Spleen (tissue), 13 donors: ENCODE data around the gene C16orf54. TPM values are rescaled to one million over a fixed set of nuclear protein-coding genes. Genes with fewer than 3 reads are reported as not detected.
A peak's percentile ranks its signal among the peaks of the same experiment; 100 is the strongest.
"Not testable (repeated sequence)": the region's sequence is repeated elsewhere in the genome, so short reads cannot be mapped to it uniquely, and the experiment has no call there.

Experiments used
- DNase-seq: peaks from one replicate; pipeline ENCODE4 v3.0.0-alpha.2; 2020
- H3K27ac ChIP-seq, 8 donors: fragments of 200-600 bp; sonication (generic) in 7 of 8; 1 replicate in 4 of 8; 2 replicates in 4 of 8; pipeline versions ENCODE4 v1.5.0 to v1.8.0; 2016 to 2021; ENCODE audit warnings: inconsistent platforms in 4 of 8, mild to moderate bottlenecking in 4 of 8, moderate library complexity in 1 of 8
- H3K27me3 ChIP-seq, 7 donors: fragments of 200-600 bp; sonication (generic) in 6 of 7; replicated peaks in 1 of 7; 1 replicate in 4 of 7; 2 replicates in 3 of 7; pipeline versions ENCODE4 v1.5.0 to v1.8.0; 2016 to 2021; ENCODE audit warnings: inconsistent platforms in 3 of 7, mild to moderate bottlenecking in 1 of 7
- H3K36me3 ChIP-seq, 6 donors: fragments of 200-600 bp; sonication (generic) in 5 of 6; 1 replicate in 4 of 6; 2 replicates in 2 of 6; pipeline versions ENCODE4 v1.5.0 to v1.8.0; 2016 to 2021; ENCODE audit warnings: inconsistent platforms in 2 of 6
- H3K4me1 ChIP-seq, 6 donors: fragments of 200-600 bp; sonication (generic) in 5 of 6; 1 replicate in 3 of 6; 2 replicates in 3 of 6; pipeline versions ENCODE4 v1.5.0 to v1.8.0; 2016 to 2021; ENCODE audit warnings: inconsistent platforms in 3 of 6
- H3K4me3 ChIP-seq, 8 donors: fragments of 200-600 bp; sonication (generic) in 7 of 8; 1 replicate in 4 of 8; 2 replicates in 4 of 8; pipeline versions ENCODE4 v1.5.0 to v1.8.0; 2016 to 2021; ENCODE audit warnings: inconsistent platforms in 4 of 8, mild to moderate bottlenecking in 4 of 8, moderate library complexity in 2 of 8
- H3K9me3 ChIP-seq, 8 donors: fragments of 200-600 bp; sonication (generic) in 7 of 8; 1 replicate in 4 of 8; 2 replicates in 4 of 8; pipeline versions ENCODE4 v1.5.0 to v1.8.0; 2016 to 2021; ENCODE audit warnings: inconsistent platforms in 4 of 8
- POLR2A ChIP-seq, 3 donors: fragments of 450-650 bp; IDR thresholded peaks; one replicate each; pipeline ENCODE4 v1.5.1; 2017; ENCODE audit warnings: antibody characterized with exemption in 3 of 3, mild to moderate bottlenecking in 1 of 3
- POLR2AphosphoS5 ChIP-seq, 3 donors: sonication (generic); formaldehyde crosslinking; IDR thresholded peaks; one replicate each; pipeline ENCODE4 v1.5.1; 2017; ENCODE audit warnings: antibody characterized with exemption in 3 of 3
- WGBS, 5 donors: extraction: QIAGEN DNeasy Blood & Tissue Kit in 3 of 5; methylation state at CpG; one replicate each; pipeline versions ENCODE4 v1.1.5 to v1.1.7; 2013 to 2018; 5-methylcytosine and 5-hydroxymethylcytosine counted together
- intact Hi-C: fragments of 100-400 bp; cut with DNase I; formaldehyde crosslinking; loops from one replicate; pipeline ENCODE4 v1.15.0; 2023; ENCODE audit warnings: low total_unique reads
- long read RNA-seq, 2 donors: transcript quantifications; one replicate each; lab custom pipeline, GENCODE V29; 2026
- polyA plus RNA-seq, 3 donors: library from polyadenylated mRNA; stranded (reverse); fragments of 200-250 nt; gene quantifications; one replicate each; pipeline ENCODE4 v1.2.1, GENCODE V29; 2013
- total RNA-seq, 7 donors: library from RNA; depleted of rRNA in 3 of 7; stranded (reverse); fragments of >200 nt in 3 of 7; fragmentation: NEBNext Ultra II Directional in 4 of 7; extraction: Animal tissue kit (Norgen Biotek cat#: 25700) in 4 of 7; gene quantifications; one replicate each; pipeline versions ENCODE4 v1.1.0 to v1.2.1, GENCODE V29; 2016 to 2021
- TF ChIP-seq, protein P1 (sequence below), 11 experiments: fragments of 200-600 bp in 7 of 11; fragments of 450-650 bp in 4 of 11; sonication (generic) in 4 of 11; IDR thresholded peaks in 8 of 11; conservative IDR thresholded peaks in 3 of 11; 1 replicate in 7 of 11; 2 replicates in 4 of 11; pipeline versions ENCODE4 v1.4.0 to v1.8.0; 2016 to 2021; ENCODE audit warnings: antibody characterized with exemption in 11 of 11, inconsistent platforms in 4 of 11, mild to moderate bottlenecking in 1 of 11
- donor health status: healthy with polysubstance abuse.
- donor health status: DM: no; HTN: no; CAD: no; lungs with moderate emphysema.
- donor health status: DM: no; HTN: no; CAD: no.
- donor health status: Bipolar disorder and iron deficiency.
- donor health status: healthy.
- donor health status: DM: no; HTN: no; CAD: no.
- donor health status: DM: yes; HTN: yes; CAD: no.

Gene C16orf54
- total RNA-seq (10 to 100 TPM; 34.5 to 46.0 (median 40.5) TPM), polyA plus RNA-seq (10 to 100 TPM; 15.6 to 21.0 (median 16.6) TPM)
- long read RNA-seq, donor 1 = 0 reads
- long read RNA-seq, donor 2 = 0 reads

DNA sequence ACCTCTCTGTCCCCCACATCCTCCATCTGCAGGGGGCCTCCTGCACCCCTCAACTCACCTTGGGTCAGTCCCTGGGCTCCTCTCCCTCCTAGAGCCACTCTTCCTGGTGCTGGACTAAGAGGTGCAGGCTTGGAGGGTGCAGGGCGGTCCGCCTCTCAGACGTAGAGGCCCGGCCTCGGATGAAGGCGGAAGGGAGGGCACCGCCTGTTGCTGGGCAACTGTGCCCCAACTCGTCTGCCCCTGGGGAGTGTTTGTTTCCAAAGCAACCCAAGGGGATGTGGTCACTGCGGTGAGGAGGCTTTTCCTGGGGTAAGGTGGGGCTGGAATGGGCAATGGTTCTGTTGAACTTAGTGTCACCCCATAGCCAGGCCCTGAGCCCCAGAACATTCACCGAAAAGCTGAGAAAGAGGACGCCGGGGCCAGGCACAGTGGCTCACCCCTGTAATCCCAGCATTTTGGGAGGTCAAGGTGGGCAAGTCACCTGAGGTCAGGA is at the start of gene C16orf54:
Gene C16orf54, minus strand, starts transcription at position 138 of the 493 bp plus-strand sequence. CDS start 1,039 bp downstream, outside the sequence.
- 10 to 34% (median 24%) methylated on average over 3 to 12 of the region's 12 CpGs for WGBS, 5 donors
- Histone ChIP-seq H3K27ac (peak within 1 kb of the TSS; percentile 78 to 96 (median 89)), H3K36me3 (peaks cover 0 to 52% (median 14%) of the 10 kb centered on the region in 6 donors), H3K4me3 (peak within 1 kb of the TSS; percentile 58 to 98 (median 82)), H3K27me3 (no peaks in the 10 kb centered on the region), H3K4me1 (peaks cover 22 to 87% (median 53%) of the 10 kb centered on the region in 6 donors), H3K9me3 (no peaks in the 10 kb centered on the region)
- DNase-seq = peak; percentile 99
- intact Hi-C loops = no loop called here
- TF ChIP-seq POLR2A (IDR thresholded peaks at IDR 0.05) = peak in 1 of 3 donors; percentile 14
- TF ChIP-seq, protein P1, sequence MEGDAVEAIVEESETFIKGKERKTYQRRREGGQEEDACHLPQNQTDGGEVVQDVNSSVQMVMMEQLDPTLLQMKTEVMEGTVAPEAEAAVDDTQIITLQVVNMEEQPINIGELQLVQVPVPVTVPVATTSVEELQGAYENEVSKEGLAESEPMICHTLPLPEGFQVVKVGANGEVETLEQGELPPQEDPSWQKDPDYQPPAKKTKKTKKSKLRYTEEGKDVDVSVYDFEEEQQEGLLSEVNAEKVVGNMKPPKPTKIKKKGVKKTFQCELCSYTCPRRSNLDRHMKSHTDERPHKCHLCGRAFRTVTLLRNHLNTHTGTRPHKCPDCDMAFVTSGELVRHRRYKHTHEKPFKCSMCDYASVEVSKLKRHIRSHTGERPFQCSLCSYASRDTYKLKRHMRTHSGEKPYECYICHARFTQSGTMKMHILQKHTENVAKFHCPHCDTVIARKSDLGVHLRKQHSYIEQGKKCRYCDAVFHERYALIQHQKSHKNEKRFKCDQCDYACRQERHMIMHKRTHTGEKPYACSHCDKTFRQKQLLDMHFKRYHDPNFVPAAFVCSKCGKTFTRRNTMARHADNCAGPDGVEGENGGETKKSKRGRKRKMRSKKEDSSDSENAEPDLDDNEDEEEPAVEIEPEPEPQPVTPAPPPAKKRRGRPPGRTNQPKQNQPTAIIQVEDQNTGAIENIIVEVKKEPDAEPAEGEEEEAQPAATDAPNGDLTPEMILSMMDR (IDR thresholded peaks at IDR 0.05 in 8 of 11, conservative IDR thresholded peaks at IDR 0.05 in 3 of 11) = peak in 1 of 11 experiments; percentile 10
- TF ChIP-seq POLR2AphosphoS5 (IDR thresholded peaks at IDR 0.05) = peak; percentile 90 to 93 (median 91)

DNA sequence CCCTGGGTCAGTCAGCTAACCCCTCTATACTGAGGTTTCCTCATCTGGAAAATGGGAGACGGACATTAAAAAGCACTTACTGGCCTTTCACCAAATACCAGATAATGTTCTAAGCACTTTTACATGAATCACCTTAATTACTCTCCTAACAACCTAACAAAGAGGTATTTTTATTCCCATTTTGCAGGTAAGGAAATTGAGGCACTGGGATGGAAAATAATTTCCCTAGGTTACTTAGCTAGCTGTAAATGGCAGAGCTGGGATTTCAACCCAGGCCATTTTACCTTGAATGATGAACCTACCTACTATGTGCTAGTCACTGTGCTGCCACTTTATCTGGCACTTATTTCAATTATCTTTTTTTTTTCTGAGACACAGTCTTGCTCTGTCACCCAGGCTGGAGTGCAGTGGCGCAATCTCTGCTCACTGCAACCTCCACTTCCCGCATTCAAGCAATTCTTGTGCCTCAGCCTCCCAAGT is 48.5 kb upstream of the C16orf54 start:
- Histone ChIP-seq H3K36me3 (peaks cover 0 to 35% (median 26%) of the 10 kb centered on the region in 6 donors), H3K27ac (peak overlapping the region in 1 of 8 donors; percentile 3), H3K4me1 (peaks cover 10 to 59% (median 31%) of the 10 kb centered on the region in 6 donors), H3K27me3 (no peaks in the 10 kb centered on the region), H3K9me3 (no peaks in the 10 kb centered on the region), H3K4me3 (no peak overlapping the region)
- 88 to 99% (median 96%) methylated on average over 3 of the region's 3 CpGs for WGBS, 5 donors
- TF ChIP-seq POLR2A (IDR thresholded peaks at IDR 0.05) (no peak), POLR2AphosphoS5 (IDR thresholded peaks at IDR 0.05) (no peak)
- TF ChIP-seq, protein P1 (IDR thresholded peaks at IDR 0.05 in 8 of 11, conservative IDR thresholded peaks at IDR 0.05 in 3 of 11) = no peak
- DNase-seq = no peak
- intact Hi-C loops = no loop called here

GRCh38 chr16:29793153-29793552 is 47.4 kb upstream of the C16orf54 start:
- intact Hi-C loops, H3K27ac ChIP-seq, H3K9me3 ChIP-seq, DNase-seq, H3K4me3 ChIP-seq, H3K27me3 ChIP-seq: not testable (repeated sequence)
- 88 to 95% (median 93%) methylated on average over 18 of the region's 18 CpGs for whole genome bisulfite sequencing, 5 donors
- Histone ChIP-seq H3K36me3 (peaks cover 0 to 24% (median 15%) of the 10 kb centered on the region in 6 donors), H3K4me1 (peaks cover 10 to 63% (median 31%) of the 10 kb centered on the region in 6 donors)

DNA sequence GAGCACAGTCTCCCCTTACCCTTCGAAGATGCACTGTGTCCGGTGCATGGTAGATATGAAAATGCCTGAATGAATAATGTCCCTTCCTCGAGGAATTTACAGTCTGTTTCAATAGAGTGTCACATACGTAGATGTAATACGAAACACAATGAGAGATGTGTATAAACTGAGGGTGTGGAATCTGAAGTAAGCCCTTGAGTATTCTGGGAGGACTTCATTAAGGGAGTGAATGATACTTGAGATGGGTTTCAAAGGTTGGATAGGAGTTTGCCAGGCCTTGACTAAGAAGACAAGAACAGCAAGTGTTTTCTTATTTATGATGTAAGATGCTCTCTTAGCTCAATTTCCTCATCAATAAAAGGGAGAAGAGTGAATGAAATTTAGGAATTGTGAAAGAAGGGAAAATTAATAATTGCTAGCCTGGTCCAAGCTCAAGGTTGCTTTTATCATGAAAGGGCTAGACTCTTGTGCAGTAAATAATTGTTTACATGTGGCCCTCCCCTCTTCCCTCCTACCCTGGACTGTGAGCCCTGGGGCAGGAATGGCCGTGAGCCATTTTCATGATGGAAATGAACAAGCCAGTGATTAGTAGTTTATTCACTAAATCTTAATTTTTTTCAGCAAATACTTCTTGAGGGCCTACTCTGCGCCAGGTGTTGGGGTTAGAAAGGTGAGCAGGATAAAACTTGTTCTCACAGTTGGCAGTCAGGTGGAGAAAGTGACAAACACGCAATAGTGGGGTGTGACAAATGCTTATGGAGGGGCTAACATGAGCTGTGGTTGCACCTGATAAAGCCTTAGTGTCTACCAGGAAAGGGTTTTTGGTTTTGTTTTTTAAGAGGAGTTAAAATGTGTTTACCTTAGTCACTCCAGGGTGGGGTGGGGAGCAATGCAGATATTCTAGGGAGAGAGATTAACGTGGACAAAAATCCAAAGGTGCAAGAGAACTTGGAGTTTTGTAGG is 46.3 kb upstream of the C16orf54 start:
- 71 to 78% (median 74%) methylated on average over 9 of the region's 9 CpGs for WGBS, 5 donors
- peak overlapping the region in 4 of 8 donors; percentile 91 to 96 (median 94) for H3K27ac ChIP-seq
- H3K4me3 ChIP-seq = peak overlapping the region in 7 of 8 donors; percentile 75 to 99 (median 97)
- H3K36me3 ChIP-seq = peaks cover 0 to 14% (median 6%) of the 10 kb centered on the region in 6 donors
- H3K9me3 ChIP-seq = no peaks in the 10 kb centered on the region
- H3K4me1 ChIP-seq = peaks cover 10 to 63% (median 31%) of the 10 kb centered on the region in 6 donors
- H3K27me3 ChIP-seq = no peaks in the 10 kb centered on the region
- TF ChIP-seq POLR2A (IDR thresholded peaks at IDR 0.05) = no peak
- TF ChIP-seq POLR2AphosphoS5 (IDR thresholded peaks at IDR 0.05) = no peak
- TF ChIP-seq, protein P1 (IDR thresholded peaks at IDR 0.05 in 8 of 11, conservative IDR thresholded peaks at IDR 0.05 in 3 of 11) = no peak
- no peak for DNase-seq
- intact Hi-C loops = no loop called here
